Stimulated activated CD4-positive, alpha-beta T cell treated with anti-CD3 and anti-CD28 coated beads, Interleukin-2, amount 100 ng/mL, for 4 hours (primary cell): ENCODE results near the gene MBNL3.

Experiments
- DNase-seq: peaks from one replicate; pipeline ENCODE4 v3.0.0-alpha.2; 2020; ENCODE audit warnings: low read depth

Gene MBNL3, protein sequence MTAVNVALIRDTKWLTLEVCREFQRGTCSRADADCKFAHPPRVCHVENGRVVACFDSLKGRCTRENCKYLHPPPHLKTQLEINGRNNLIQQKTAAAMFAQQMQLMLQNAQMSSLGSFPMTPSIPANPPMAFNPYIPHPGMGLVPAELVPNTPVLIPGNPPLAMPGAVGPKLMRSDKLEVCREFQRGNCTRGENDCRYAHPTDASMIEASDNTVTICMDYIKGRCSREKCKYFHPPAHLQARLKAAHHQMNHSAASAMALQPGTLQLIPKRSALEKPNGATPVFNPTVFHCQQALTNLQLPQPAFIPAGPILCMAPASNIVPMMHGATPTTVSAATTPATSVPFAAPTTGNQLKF

DNA sequence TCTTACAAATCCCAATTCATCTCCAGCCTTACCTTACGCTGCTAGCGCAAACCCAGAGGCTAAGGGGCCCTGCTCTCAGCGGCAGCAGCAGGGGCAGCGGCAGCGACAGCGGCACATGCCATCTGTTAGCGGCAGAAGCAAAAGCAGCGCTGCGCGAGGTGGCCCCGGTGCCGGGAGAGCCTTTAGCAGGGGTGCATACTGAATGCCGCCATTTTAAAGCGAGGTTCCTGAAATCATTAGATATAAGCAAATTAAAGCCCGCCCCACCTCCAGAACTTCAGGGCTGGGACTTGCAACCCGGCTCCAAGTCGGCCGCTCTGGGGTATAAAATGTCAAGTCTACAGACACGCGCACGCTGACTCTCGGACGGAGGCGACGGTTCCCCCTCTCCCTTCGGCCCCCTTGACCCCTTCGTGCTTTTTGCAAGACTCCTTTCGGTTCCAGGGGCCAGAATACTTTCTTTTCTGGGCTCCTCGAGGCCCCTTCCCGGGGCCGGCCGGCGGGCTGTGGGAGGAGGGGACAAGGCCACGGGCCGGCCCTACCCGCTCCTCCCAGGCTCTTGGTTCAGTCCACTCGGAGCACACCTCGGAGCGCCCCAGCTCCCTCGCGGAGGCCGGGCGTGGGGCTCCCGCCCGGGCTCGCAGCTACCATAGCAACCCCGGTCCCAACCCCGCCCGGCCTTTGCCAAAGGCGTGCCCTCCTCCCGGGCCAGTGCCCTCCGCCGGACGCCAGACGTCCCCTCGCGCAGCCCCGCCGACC is at the start of gene MBNL3:
Gene MBNL3 (minus strand): TSS at position 220 of the 759 bp plus-strand sequence. CDS start 49,427 bp downstream, outside the sequence.
- DNase-seq: peak; percentile 49

DNA sequence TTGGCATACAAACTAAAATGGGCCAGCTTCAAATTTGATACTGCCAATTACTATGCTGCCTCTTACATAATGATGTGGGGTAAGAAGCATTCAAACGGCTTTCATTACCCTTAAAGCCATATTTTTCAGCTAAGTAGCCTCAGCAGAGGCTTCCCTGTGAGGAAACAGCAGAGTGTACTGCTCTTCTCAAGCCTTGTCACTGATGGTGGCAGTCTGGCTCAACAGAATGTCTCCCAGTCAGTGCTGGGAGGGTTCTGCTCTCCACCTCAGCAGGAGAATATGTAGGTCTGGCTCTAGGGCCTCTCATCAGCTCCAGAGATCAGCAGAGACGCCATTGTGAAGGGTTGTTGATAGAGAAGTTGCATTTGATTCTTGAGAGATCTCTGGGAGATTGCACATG is 44.6 kb upstream of the MBNL3 start:
- no peak for DNase-seq

GRCh38 chrX:132532913-132533312 is 44.1 kb upstream of the MBNL3 start:
- no peak for DNase-seq

DNA sequence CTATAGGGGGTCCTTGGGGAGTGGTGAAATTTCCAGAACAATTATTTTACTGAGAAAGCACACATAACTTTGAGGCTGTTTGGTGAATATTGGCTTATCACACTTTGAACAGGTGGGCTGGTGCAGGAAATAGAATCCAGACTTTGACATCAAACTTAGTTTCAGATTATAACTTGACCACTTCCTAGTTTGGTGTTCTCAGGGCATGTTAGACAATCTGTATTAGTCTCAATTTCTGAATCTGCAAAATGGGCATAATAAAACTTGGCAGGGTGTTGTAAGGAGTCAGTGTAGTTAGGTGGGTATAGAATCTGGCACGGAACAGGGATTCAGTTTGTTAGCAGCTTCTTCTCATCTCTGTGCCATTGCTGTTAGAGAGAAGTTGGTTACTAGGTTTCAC is 43.3 kb upstream of the MBNL3 start:
- no peak for DNase-seq

DNA sequence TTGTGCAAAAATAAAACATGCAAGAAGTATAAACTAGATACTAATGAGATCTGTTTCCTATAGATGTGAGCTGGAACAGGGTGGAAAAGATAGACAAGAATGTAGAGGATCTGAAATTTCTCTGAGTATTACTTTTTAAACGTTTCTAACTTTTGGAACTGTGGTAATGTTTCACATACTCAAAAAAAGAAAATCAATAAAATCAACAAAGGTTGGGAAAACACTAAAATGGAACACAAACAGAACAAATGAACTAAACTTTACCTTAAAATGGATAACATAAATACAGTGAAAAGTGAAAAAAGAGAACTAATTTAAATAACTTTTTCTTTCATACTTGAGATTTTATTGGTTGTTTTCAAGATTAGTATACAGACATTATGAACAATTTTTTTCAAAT is 32.0 kb upstream of the MBNL3 start:
- DNase-seq: no peak

DNA sequence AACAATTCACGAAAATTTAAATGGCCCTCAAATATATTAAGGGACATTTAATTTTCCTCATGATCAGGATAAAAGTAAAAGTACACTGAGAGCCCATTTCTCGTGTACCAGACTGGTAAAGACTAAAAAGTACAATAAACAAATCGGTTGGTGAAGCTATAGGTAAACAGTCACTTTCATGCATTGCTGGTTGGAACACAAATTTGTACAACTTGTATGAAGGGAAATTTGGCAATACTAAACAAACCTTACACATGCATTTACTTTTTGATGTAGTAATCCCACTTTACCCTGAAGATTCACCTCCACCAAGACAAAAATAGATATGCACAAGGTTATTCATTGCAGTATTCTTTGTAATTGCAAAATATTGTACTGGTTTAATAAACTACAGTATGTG is 31.4 kb upstream of the MBNL3 start:
- DNase-seq: no peak

GRCh38 chrX:132518401-132518800 is 29.6 kb upstream of the MBNL3 start:
- DNase-seq: no peak

- no peak for DNase-seq
Observed at GRCh38 chrX:132508834-132509233, 20.0 kb upstream of the MBNL3 start.

GRCh38 chrX:132505116-132505515 is 16.3 kb upstream of the MBNL3 start:
- no peak for DNase-seq

- no peak for DNase-seq
Observed at GRCh38 chrX:132504417-132504816, 15.6 kb upstream of the MBNL3 start.

DNA sequence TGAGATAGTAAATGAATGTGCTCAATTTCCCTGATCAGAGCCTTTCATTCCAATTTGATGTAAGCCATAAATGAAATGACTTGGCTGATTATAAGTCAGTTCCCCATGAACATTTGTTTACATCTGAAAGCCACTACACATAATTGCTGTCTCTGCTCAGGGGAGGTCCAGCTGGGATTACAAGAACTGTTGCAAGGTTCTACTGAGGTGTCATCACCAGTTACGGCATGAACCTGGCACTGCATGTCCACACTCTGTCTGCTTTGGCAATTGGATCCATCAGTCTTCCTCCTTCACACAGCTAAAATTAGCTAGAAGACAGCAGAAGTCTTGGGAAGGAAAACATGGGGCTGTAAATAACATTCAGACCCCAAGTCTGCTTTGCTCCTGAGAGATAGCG is 12.8 kb upstream of the MBNL3 start:
- DNase-seq: no peak

DNA sequence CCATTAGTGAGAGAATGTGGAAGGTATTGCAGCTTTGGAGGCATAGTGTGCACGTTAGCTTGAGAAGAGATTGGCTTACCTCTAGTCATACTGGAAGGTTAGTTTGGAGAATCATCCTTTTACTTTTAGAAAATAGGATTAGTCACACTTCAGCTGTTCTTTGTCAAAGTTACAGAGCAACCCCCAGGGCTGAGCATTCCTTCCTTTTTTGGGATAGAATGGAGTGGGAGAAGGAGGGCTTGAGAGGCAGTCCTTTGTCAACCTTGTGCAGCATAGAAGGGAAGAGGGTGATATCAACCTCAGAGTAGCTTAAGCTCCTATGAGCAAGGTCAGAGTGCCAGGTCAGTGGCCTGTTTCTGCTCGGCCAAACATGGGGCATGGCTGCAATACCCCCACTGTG is 8.6 kb upstream of the MBNL3 start:
- no peak for DNase-seq

DNA sequence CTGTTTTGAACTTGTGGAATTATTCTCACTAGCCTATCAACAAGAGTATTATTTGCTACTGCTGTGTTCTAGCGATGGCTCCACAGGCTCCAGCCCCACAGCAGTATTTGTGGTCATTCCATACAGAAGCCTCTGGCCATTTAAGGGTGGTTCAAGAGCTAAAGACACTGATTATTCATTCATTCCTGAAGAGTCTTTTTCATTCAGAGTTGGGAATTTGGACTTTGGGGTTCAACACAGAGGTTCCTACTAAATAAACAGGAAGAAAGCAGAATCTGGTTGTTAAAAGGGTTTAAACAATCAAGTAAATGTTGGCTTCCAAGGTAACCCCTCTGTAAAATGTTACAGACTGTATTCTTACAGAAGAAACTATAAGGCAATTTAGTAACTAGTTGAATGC is 4.3 kb upstream of the MBNL3 start:
- DNase-seq: no peak

- DNase-seq: no peak
Observed at GRCh38 chrX:132491191-132491590, 2.4 kb upstream of the MBNL3 start.

- DNase-seq: peak; percentile 18
Observed at GRCh38 chrX:132489578-132490419, 961 bp upstream of the MBNL3 start.

GRCh38 chrX:132488180-132488705 is 595 bp downstream of the MBNL3 start:
- DNase-seq: peak; percentile 4

GRCh38 chrX:132486599-132487178 is 2.1 kb downstream of the MBNL3 start:
- no peak for DNase-seq

GRCh38 chrX:132483951-132484350 is 4.9 kb downstream of the MBNL3 start:
- no peak for DNase-seq

- no peak for DNase-seq
Observed at GRCh38 chrX:132483488-132483887, 5.3 kb downstream of the MBNL3 start.

DNA sequence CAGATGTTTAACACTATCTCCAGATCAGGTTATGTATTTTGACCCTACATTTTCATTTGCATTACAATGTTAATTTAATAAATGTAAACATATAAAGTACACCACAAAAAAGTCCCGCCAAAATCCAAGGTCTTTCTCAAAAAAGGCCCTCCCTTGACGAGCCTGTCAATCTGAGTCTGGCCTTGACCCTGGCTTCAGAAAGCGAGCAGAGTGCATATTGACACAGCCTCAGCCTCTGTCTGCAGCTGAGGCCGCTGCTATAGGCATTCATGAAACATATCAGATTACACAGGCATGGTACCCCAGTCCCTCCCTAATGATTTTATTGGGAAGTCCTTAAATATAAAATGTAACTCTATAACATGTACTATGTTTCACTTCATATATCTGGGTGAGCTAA is 6.2 kb downstream of the MBNL3 start:
- no peak for DNase-seq

GRCh38 chrX:132481449-132481848 is 7.4 kb downstream of the MBNL3 start:
- no peak for DNase-seq
